Glomerular visceral epithelial cell (primary cell): Measurements from ENCODE around the gene EPS8L2.

Experiments used
- DNase-seq: peaks from one replicate; pipeline ENCODE4 v3.0.0-alpha.2; 2016; ENCODE audit errors: extremely low spot score

EPS8L2 gene

GRCh38 chr11:705646-706438, at the start of gene EPS8L2:
TSS of gene EPS8L2 (plus strand) at chr11:706231. CDS start at chr11:709408, 3,177 bp downstream.
- DNase-seq: peak; percentile 81

DNA sequence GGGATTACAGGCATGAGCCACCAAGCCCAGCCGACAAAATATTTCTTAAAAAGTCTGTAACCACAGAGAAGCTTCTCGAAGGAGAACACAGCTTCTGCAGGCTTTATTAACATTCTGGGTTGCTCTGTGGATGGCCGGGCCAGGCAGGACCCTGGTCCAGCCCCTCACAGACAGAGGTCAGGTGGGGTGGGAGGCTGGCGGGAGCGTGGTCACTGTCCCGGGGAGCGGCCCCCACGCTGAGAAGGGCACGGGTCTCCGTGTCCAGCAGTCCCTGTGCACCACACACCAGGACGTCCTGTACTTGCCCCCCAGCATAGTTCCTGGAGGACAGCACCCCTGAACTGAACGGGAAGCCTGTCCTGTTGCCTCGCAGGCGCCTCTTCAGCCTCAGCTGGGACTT, 49.6 kb upstream of the EPS8L2 start:
- DNase-seq: no peak

GRCh38 chr11:656866-657265, 49.2 kb upstream of the EPS8L2 start:
- DNase-seq: no peak

DNA sequence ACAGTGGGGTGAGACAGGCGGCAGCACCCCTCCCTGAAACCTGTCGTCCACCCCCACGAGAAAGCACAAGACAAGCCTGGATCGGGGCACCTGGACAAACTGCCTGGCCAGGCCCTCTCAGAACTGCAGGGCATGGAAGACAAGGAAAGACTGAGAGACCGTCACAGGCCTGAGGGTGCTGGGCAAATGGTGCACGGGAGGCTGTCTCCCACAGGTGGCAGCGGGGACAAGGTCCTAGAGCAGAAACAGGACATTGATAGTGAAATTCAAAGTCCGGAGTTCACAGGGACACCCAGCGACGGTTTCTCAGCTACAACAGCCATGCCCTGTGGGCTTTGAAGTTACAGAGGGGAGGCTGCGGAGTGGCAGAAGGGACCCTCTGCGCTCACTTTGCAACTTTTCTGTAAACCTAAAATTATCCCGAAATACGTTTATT, 48.3 kb upstream of the EPS8L2 start:
- no peak for DNase-seq

- DNase-seq: no peak
Measured at GRCh38 chr11:659532-660085, 46.4 kb upstream of the EPS8L2 start.

- DNase-seq: no peak
Measured at GRCh38 chr11:660281-660680, 45.8 kb upstream of the EPS8L2 start.

DNA sequence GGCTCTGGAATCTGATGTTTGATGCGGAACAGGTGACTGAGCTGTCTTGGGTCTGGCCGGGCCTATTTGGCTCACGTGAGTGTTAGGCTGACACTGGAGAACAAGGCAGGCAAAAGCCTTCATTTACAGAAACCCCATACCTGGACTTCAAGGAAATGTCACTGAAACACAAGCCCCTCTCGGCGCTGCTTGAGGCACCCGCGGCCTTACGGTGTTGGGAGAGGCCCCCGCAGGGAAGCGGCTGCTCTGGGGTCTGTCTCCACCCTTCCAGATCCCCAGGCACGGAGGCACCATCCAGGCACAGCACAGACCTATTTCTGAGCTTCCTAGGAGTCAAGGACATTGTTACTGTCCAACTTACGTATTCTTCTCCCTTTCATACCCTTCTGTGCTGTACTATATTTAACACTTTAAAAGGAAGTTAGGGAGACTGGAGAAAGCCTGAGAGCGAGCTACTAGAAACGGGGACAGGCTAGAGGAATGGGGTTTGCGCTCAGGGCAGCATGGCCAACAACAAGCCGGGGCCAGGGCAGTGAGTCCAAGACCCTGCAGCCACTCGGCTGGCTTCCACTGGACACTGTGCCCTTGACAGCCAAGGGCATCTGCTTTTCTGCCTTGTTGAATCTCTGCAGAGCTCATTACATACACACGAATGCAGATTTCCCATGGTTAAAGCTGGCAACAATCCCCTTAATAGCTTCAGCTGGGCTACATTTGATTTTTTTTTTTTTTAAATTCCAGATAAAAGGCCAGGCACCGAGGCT, 45.2 kb upstream of the EPS8L2 start:
- DNase-seq: no peak

DNA sequence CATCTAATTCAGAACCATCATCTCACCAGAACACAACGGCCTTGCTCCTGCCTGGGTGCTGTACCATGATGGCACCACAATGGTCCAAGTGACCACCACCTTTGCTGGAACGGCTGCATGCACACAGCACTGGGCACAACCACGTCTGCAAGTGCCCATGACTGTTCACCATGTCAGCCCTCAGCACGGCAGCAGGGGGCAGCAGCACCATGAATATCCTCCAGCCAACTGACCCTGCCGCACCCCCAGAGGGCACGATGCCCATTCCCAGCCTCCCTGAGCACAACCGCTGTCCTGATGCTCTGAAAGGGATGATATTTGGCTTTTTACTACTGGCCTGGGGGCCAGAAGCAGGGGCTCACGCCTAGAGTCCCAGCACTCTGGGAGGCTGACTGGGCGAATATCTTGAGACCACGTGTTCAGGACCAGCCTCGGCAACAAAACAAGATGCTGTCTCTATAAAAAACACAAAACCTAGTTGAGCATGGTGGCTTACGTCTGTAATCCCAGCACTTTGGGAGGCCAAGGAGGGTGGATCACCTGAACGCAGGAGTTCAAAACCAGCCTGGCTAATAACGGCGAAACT, 43.2 kb upstream of the EPS8L2 start:
- peak; percentile 49 for DNase-seq

- DNase-seq: no peak
Measured at GRCh38 chr11:665062-665703, 40.8 kb upstream of the EPS8L2 start.

GRCh38 chr11:665704-666281, 40.2 kb upstream of the EPS8L2 start:
- DNase-seq: no peak

- DNase-seq: no peak
Measured at GRCh38 chr11:673866-674265, 32.2 kb upstream of the EPS8L2 start.

- DNase-seq: no peak
Measured at GRCh38 chr11:674406-674805, 31.6 kb upstream of the EPS8L2 start.

- DNase-seq: no peak
Measured at GRCh38 chr11:678297-678696, 27.7 kb upstream of the EPS8L2 start.

GRCh38 chr11:679271-680207, 26.5 kb upstream of the EPS8L2 start:
- DNase-seq: no peak

DNA sequence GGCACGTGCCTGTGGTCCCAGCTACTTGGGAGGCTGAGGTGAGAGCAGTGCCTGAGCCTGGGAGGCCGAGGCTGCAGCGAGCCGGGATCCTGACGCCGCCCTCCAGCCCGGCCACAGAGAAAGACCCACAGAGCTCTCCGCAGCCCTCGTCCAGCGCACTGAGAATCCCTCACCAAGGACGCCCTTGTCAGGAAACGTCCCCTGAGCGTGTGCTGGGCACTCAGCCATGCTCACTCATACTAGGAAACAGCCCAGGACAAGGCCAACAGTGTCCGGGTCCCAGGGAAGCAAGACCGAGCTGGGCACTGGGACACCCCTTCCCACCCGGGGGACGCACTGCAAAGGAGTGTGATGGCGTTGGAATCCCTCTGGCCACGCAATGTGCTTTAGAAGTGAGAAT, 25.6 kb upstream of the EPS8L2 start:
- DNase-seq: no peak

DNA sequence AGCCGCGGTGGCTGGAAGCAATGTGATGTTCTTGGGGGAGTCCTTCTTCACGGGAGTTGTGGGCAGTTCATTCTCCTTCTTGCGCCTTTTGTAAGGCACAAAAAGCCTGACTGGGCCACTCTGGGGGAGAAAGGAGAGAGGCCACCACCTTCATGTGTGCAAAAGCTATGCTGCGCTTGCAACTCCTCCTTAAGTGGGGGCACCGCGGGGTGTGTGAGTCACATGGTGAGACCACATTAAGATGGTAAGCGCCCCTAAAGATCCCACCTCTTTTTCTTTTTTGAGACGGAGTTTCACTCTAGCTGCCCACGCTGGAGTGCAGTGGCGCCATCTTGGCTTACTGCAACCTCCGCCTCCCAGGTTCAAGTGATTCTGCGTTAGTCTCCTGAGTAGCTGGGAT, 25.1 kb upstream of the EPS8L2 start:
- no peak for DNase-seq

GRCh38 chr11:686451-687243, 19.4 kb upstream of the EPS8L2 start:
- no peak for DNase-seq

DNA sequence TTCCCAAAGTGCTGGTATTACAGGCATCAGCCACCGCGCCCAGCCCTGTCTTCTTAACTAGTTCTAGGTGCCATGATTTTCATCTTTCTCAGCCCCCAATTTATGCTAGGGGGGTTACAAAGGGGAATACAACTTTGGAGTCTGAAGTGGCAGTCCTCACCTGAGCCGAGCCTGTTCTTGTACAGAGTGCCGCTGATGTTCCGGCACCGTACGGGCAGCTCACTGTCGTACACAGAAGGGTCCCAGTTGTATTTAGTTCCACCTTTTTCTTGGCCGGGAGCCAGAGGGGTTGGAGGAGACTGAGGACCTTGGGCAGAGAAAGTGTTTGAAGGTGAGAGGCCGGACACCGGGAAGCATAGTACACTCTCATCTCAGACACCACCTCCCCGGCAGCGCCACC, 18.3 kb upstream of the EPS8L2 start:
- DNase-seq: no peak

DNA sequence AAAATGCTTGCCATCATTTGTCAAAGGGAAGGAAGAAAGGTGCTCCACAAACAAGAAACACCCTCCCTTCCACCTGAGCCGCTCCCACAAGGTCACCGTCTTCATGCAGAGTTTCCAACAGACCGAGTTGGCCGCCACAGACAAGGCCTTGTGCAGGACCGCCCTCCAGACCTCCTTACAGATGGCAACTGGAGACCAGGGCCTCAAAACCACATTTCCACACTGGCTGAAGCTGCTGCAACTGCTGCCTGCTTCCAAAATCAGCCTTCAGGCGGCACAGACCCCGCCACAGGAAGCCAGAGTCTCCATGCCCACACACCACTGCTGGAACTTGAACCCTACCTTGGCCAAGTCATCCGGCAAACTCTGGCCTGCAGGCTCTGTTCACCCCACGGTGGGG, 17.4 kb upstream of the EPS8L2 start:
- DNase-seq: no peak

DNA sequence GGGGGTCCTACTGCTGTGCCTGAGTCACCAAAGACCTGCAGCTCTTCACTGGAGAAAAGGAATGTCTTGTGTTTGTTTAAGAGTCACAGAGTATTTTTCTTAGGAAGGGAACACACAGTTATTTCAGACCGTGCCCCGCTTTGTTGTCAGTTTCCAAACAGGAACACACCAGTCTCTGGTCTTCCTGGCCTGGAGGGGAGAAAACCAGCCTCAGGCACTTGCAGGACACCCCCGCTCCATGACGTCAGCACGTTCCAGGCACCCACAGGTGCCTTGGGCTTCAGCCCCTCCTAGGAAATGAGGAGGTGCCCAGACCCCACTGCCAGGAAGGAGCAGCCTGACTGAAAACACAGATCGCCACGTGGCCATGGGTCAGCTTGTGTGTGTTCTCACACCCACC, 16.4 kb upstream of the EPS8L2 start:
- no peak for DNase-seq
